ENCODE results near the gene RBPJL.

Gene RBPJL, protein sequence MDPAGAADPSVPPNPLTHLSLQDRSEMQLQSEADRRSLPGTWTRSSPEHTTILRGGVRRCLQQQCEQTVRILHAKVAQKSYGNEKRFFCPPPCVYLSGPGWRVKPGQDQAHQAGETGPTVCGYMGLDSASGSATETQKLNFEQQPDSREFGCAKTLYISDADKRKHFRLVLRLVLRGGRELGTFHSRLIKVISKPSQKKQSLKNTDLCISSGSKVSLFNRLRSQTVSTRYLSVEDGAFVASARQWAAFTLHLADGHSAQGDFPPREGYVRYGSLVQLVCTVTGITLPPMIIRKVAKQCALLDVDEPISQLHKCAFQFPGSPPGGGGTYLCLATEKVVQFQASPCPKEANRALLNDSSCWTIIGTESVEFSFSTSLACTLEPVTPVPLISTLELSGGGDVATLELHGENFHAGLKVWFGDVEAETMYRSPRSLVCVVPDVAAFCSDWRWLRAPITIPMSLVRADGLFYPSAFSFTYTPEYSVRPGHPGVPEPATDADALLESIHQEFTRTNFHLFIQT

DNA sequence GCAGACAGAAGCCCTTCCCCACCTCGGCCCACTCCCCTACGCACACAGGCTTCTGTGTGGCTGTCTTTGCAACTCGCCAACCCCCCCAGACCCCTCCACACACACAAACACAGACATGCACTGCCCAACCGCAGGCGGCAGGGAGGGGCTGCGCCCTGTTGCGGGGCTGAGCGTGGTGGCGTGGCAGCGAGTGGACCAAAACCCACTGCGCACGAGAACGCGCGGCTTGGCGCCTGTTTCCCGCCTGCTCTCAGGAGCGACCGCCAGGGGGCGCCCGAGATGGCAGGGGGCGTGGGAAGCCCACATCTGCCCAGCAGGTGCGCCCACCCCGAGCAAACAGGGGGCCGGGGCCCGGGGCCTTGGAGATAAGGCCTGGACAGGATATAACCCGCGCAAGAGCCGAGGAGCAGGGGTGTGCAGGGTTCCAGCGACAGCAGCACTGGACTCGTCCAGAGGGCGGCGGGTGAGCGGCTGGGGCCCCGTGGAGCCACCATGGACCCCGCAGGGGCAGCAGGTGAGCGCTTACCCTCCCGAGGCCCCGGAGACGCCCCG, at the start of gene RBPJL:
RBPJL (plus strand) TSS at position 410 of the 552 bp plus-strand sequence; CDS start at position 493, 83 bp downstream.
- no peak for DNase-seq

GRCh38 chr20:45257161-45257560, 49.5 kb upstream of the RBPJL start:
- DNase-seq, result no peak

- DNase-seq, result no peak
Observed at GRCh38 chr20:45257711-45258110, 48.9 kb upstream of the RBPJL start.

DNA sequence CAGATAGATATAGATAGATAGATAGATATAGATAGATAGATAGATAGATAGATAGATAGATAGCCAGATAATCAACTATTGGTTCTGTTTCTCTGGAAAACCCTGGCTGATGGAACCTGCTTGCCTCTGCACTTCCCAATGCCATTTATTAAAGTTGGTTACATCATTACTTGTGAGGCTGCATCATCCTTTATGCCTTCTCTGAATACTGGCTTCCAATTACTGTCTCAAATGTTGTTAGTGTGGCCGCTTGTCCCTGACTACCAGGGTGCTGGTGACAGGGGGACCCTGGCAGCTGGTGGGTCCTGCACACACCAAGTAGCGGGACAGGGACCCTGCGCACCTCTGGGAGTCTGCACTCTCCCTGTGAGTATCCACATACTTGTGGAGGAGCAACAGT, 48.4 kb upstream of the RBPJL start:
- no peak for DNase-seq

GRCh38 chr20:45258664-45259063, 48.0 kb upstream of the RBPJL start:
- no peak for DNase-seq

DNA sequence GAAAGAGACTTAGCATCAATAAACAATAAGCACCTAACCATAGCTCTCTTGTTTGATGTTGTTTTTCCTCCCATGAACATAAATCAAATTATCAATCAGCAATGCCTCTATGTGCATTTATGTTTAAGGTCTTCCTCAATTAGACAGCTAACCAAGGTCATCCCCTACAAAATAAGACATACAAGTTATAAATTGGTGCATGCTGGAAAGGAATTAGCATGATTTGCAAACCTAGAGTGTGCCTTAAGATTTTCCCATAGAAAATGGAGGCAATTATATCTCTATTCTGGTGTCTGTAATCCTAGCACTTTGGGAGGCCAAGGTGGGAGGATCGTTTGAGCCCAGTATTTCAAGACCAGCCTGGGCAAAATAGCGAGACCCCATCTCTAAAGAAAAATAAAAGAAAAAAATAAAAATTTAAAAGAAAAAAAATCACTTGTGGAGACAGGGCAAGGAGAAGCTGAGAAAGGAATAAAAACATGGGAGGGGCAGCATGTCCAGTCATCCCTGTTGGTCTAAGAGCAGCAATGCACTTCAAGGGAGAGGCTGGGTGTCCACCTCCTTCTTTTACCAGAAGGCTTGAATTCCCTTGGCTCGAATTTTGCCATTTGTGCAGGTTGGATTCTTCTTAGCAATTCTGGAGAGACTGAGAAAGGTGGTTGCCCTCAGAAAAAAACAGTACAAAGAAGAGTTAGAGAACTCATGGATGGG, 42.9 kb upstream of the RBPJL start:
- no peak for DNase-seq

GRCh38 chr20:45266977-45267376, 39.7 kb upstream of the RBPJL start:
- no peak for DNase-seq

DNA sequence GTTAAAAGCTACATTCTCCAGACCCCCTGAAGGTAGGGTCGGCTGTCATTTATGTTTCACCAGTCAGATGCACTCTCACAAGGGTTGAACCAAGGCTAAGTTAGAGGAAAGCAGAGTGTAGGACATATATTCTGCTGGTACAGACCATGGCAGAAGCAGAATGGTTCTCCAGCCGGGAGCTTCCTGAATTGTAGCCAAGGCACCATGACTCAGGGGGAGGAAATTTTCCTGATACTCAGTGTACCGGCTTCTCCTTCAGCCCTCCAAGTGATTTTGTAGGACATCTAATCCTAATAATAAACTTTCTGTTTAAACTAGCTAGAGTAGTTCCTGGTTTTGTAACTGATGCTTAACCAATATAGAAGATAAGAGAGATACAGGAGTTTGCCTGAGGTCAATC, 38.1 kb upstream of the RBPJL start:
- no peak for DNase-seq

GRCh38 chr20:45269056-45269455, 37.6 kb upstream of the RBPJL start:
- no peak for DNase-seq

DNA sequence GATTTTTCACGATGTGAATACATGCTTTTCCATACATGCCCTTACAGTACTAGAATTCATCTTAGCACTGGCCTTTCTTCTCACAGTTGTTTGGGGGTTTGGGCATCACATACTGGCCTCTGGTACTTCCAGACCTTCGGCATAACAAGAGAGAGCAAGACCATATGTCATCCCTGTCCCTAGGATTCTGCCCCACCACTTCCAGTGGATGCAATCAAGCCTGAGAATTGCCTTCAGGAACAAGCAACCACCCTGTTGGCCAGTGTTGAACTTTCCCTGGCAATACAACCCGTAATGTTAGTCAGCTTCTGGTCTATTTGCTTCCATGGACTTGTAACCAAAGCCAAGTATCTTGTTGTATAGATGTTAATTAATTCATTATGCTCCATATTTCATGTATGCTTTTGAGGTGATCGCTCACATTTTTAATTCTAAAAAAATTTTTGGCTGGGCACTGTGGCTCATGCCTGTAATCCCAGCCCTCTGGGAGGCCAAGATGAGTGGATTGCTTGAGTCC, 36.8 kb upstream of the RBPJL start:
- no peak for DNase-seq

GRCh38 chr20:45275338-45275737, 31.3 kb upstream of the RBPJL start:
- no peak for DNase-seq

DNA sequence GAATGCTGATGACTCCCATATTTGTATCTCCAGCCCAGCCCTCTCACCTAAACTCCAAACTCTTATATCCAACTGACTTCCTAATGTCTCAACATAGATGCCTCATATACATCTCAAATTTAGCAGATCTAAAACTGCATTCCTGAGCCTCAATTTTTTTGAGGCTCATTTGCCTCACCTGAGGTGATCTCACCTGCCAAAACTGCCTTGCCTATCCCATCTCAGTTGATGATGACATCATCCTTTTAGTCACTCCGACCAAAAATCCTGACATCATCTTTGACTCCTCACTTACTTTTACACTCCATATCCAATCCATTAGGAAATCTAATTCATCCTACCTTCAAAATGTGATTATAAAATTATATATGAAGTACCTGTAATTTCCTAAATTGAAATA, 26.6 kb upstream of the RBPJL start:
- no peak for DNase-seq

DNA sequence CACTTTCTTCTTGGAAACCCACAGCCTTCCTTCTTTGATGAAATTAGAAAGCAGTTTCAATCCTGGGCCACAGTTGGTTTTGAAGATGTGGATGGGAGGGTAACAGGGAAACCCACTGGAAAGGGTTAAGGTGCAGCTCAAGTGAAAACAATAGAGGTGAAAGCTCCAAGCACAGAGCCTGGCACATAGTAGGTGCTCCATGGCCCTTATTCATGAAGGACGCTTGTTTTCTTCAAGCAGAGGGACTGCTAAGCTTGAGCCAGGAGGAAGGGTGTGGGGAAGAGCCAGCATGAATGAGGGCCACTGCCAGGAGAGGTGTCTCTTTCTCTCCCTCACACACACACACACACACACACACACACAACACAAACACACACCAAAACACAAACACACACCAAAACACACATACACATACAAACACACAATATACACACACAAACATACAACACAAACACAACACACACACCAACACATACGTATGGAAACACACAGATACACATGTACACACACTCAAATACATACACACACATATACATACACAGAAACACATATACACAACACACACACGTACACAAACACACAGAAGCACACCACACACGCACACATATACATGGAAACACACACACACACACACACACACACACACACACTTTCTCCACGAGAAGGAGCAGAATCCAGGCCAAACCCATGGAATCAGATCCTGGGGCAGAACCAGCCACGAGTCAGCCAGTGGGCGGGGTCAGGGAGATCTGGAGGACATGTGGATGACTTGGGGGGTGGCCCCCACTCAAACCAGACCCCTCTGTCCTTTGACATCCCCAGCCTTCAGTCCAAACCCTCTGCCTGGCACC, 23.7 kb upstream of the RBPJL start:
- no peak for DNase-seq

DNA sequence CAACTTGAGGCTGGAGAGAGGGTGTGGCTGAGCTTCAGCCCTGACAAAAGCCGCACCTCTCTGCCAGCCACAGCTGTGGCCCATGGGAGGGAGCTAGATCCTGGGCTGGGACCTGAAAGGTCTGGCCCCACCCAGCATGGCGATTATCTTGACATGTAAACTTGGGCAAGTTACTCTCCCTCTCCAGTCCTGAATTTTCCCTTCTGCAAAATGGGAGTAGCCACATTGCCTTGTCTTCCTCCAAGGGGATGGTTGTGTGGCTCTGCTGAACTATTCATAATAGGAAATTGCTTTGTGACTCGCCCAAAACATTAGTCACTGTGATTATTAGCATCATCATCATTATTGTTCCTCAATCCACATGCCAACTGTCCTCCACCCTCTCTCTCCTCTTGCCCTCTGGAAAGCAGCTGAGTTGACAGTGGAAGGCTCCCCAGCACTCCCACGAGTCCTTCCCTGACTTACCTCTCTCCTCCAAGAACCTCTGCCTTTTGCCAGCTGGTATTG, 23.0 kb upstream of the RBPJL start:
- no peak for DNase-seq

GRCh38 chr20:45288376-45288775, 18.3 kb upstream of the RBPJL start:
- no peak for DNase-seq

DNA sequence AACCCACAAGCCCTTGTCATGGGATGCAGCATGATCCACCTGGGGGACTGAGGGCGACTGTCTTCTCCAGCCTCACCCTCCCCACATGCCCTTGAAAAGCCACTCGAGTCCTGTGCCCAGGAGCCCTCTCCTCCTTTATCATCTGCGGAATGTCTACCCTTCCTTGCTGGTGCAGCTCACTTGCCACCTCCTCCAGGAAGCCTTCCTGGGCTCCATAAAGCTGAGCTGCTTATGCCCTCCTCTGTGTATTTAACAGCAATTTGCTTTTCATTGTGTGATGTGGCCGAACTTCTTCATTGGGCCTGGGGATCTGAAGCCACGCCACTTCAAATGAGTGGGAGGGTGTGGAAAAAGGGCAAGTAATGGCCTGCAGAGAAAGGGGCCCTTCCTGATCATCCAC, 17.8 kb upstream of the RBPJL start:
- no peak for DNase-seq

DNA sequence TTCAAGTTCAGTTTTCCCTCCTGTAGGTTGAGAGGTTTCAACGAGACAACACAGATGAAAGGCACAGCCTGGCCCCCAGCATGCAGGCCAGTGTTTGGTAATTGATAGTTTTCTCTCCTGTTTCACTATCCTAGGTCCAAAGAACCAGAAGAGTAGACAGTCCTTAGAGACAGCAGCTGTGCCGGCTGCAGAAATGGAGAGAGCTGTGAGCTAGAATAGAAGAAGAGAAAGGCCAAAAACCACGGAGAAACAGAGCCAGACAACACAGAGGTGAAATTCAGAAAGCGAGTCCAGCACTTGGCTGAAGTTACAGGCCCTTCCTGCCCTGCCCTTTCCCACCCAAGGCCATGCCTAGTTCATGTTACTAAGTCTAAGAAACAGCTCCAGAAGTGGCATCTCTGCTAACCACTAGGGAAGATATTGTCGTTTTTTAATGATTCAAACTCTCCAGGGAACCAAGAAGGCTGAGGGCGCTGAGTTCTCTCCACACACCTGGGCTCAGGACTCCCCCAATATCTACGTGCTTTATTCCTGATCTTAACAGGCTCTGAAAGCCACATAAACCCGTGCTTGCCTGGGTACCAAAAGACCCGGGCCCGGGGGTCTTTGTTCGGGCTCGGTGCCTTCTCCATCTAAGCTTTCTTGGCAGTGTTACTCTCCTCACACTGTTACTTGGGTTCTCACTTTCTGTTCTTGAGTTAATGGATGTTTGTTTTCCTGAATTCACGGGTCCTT, 16.5 kb upstream of the RBPJL start:
- DNase-seq, result no peak

DNA sequence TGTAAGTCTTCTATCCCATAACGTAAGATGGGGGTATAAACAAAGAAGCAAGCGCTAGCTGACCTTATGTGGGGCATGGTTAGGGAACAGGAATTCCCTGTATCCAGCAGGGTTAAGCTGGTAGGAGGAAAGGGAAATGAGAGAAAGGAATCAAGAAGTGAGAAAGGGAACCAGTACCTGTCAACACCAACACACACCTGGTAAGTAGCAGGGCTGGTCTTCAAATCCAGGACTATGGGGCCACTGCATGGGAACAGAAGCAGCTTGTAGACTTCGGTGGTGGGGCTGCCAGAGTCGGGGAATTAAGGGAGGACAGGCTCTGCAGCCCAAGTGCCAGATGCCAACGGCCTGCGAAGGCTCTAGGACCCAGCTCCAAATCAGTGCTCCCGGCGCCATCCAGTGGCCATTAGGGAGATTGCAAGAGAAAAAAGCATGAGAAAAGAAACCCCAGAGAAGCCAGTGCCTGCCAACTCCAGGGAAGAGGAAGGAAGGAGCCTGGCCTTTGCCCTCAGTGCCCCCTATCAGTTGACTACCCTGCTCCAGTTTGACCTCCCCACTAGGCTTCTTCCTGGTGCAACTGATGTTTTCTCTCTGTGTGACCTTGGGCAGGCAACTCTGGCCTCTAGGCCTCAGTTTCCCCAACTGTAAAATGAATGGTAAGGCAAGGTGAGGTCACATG, 15.8 kb upstream of the RBPJL start:
- DNase-seq, result peak; percentile 14

- DNase-seq, result no peak
Observed at GRCh38 chr20:45291526-45291925, 15.1 kb upstream of the RBPJL start.

- DNase-seq, result no peak
Observed at GRCh38 chr20:45292343-45292742, 14.3 kb upstream of the RBPJL start.

Data from NCI-H2107 (cell line).